H1 (cell line): ENCODE data around the gene FAM131A. TPM values are rescaled to one million over a fixed set of nuclear protein-coding genes. Genes with fewer than 3 reads are reported as not detected.

ENCODE experiments used
- CTCF ChIA-PET: fragments of 300-600 bp; sonication (Branson Sonifier 250); formaldehyde crosslinking; loops from one replicate; lab custom pipeline; 2021; ENCODE audit not compliant: partially characterized antibody; lab: Charles Lee
- POLR2A ChIA-PET: fragments of 300-600 bp; sonication (Branson Sonifier 250); formaldehyde crosslinking; loops from one replicate; lab custom pipeline; 2021; ENCODE audit warnings: inconsistent platforms; ENCODE audit not compliant: partially characterized antibody; lab: Charles Lee
- DNase-seq, 2 experiments: peaks; one replicate each; pipeline versions ENCODE4 v3.0.0 to v3.0.0-alpha.2; 2010 to 2022; ENCODE audit warnings: low spot score in 2 of 2, low read depth in 1 of 2, mixed read lengths in 1 of 2
- FAIRE-seq: peaks from 2 replicates; lab custom pipeline; 2011; peaks lifted over from hg19 to GRCh38; lab: Jason Lieb, UNC
- H2AFZ ChIP-seq: 2 replicates; pipeline ENCODE4 v1.8.1; 2012; ENCODE audit warnings: low read length, inconsistent platforms
- H2AK5ac ChIP-seq: 2 replicates; pipeline ENCODE4 v1.6.1; 2013; ENCODE audit warnings: low read depth, low read length
- H2BK120ac ChIP-seq: replicated peaks from 2 replicates; pipeline ENCODE3; 2013; ENCODE audit warnings: low read depth, low read length, inconsistent platforms
- H2BK12ac ChIP-seq: 2 replicates; pipeline ENCODE4 v1.6.1; 2013; ENCODE audit warnings: low read depth, low read length
- H2BK15ac ChIP-seq: 2 replicates; pipeline ENCODE4 v1.6.1; 2013; ENCODE audit warnings: low read length
- H2BK20ac ChIP-seq: 2 replicates; pipeline ENCODE4 v1.6.1; 2013; ENCODE audit warnings: low read length
- H2BK5ac ChIP-seq: 2 replicates; pipeline ENCODE4 v1.6.1; 2013; ENCODE audit warnings: low read depth, low read length
- H3K14ac ChIP-seq: 2 replicates; pipeline ENCODE4 v1.6.1; 2013; ENCODE audit warnings: inconsistent platforms; ENCODE audit not compliant: insufficient read length
- H3K18ac ChIP-seq: 2 replicates; pipeline ENCODE4 v1.6.1; 2013; ENCODE audit warnings: low read length; ENCODE audit errors: extremely low read depth
- H3K23ac ChIP-seq: 2 replicates; pipeline ENCODE4 v1.6.1; 2013; ENCODE audit warnings: inconsistent platforms; ENCODE audit not compliant: insufficient read length
- H3K23me2 ChIP-seq: 2 replicates; pipeline ENCODE4 v1.6.1; 2013; ENCODE audit warnings: low read depth, low read length
- H3K27ac ChIP-seq: 2 replicates; pipeline ENCODE4 v1.6.1; 2011; ENCODE audit warnings: low read depth, low read length, inconsistent platforms
- H3K27me3 ChIP-seq, 4 experiments: replicated peaks in 1 of 4; 1 replicate in 1 of 4; 2 replicates in 3 of 4; pipeline versions ENCODE4 v1.6.1 to v1.8.1; 2011 to 2013; ENCODE audit warnings: low read length in 3 of 4, mild to moderate bottlenecking in 3 of 4, inconsistent platforms in 2 of 4, mixed read lengths in 2 of 4, moderate library complexity in 1 of 4; ENCODE audit not compliant: control insufficient read depth in 3 of 4, insufficient read depth in 3 of 4; ENCODE audit errors: extremely low read depth in 1 of 4
- H3K36me3 ChIP-seq, 4 experiments: 2 replicates each; pipeline versions ENCODE4 v1.6.1 to v1.8.1; 2011 to 2013; ENCODE audit warnings: mild to moderate bottlenecking in 4 of 4, low read length in 3 of 4, moderate library complexity in 2 of 4, control low read depth in 1 of 4, inconsistent platforms in 1 of 4; ENCODE audit not compliant: insufficient read depth in 4 of 4, control insufficient read depth in 2 of 4
- H3K4ac ChIP-seq: replicated peaks from 2 replicates; pipeline ENCODE3; 2013; ENCODE audit warnings: low read length, low read depth, mixed read lengths, inconsistent platforms; ENCODE audit not compliant: insufficient read length
- H3K4me1 ChIP-seq, 4 experiments: replicated peaks in 1 of 4; 1 replicate in 1 of 4; 2 replicates in 3 of 4; pipeline versions ENCODE4 v1.6.1 to v1.8.1; 2011 to 2013; ENCODE audit warnings: low read length in 3 of 4, inconsistent platforms in 2 of 4, mixed read lengths in 1 of 4; ENCODE audit not compliant: insufficient read depth in 4 of 4, control insufficient read depth in 3 of 4
- H3K4me2 ChIP-seq, 2 experiments: 2 replicates each; pipeline versions ENCODE4 v1.6.1 to v1.8.1; 2011 to 2013; ENCODE audit warnings: low read depth in 2 of 2, low read length in 2 of 2, control low read depth in 1 of 2, inconsistent platforms in 1 of 2, mild to moderate bottlenecking in 1 of 2; ENCODE audit not compliant: insufficient read depth in 1 of 2
- H3K4me3 ChIP-seq, 4 experiments: fragments of 200-600, 300-600 bp in 1 of 4; sonication (generic), shearing (Covaris generic), sonication (Bioruptor Twin) in 1 of 4; 2 replicates each; pipeline versions ENCODE4 v1.5.1 to v1.8.1; 2011 to 2016; ENCODE audit warnings: low read length in 4 of 4, low read depth in 3 of 4, control low read depth in 2 of 4, inconsistent platforms in 2 of 4, mild to moderate bottlenecking in 2 of 4, mixed read lengths in 1 of 4, moderate library complexity in 1 of 4; ENCODE audit not compliant: insufficient read depth in 2 of 4; ENCODE audit errors: extremely low read depth in 1 of 4
- H3K56ac ChIP-seq: replicated peaks from 2 replicates; pipeline ENCODE3; 2013; ENCODE audit warnings: low read depth, mild to moderate bottlenecking, mixed read lengths, low read length, inconsistent platforms; ENCODE audit not compliant: insufficient read length
- H3K79me1 ChIP-seq: 2 replicates; pipeline ENCODE4 v1.6.1; 2013; ENCODE audit warnings: low read depth, low read length, control low read depth
- H3K79me2 ChIP-seq, 2 experiments: 2 replicates each; pipeline versions ENCODE4 v1.6.1 to v1.8.1; 2012 to 2013; ENCODE audit warnings: low read length in 2 of 2, mild to moderate bottlenecking in 2 of 2, inconsistent platforms in 1 of 2; ENCODE audit not compliant: insufficient read depth in 2 of 2, control insufficient read depth in 1 of 2
- H3K9ac ChIP-seq, 4 experiments: replicated peaks in 1 of 4; 1 replicate in 1 of 4; 2 replicates in 3 of 4; pipeline versions ENCODE4 v1.6.1 to v1.8.1; 2011 to 2013; ENCODE audit warnings: low read depth in 3 of 4, low read length in 3 of 4, control low read depth in 2 of 4, mild to moderate bottlenecking in 2 of 4, moderate library complexity in 2 of 4, inconsistent platforms in 1 of 4; ENCODE audit errors: extremely low read depth in 1 of 4
- H3K9me3 ChIP-seq, 2 experiments: 2 replicates each; pipeline versions ENCODE4 v1.6.1 to v1.8.1; 2012 to 2013; ENCODE audit warnings: mild to moderate bottlenecking in 2 of 2, moderate library complexity in 2 of 2, control low read depth in 1 of 2, inconsistent platforms in 1 of 2, low read depth in 1 of 2, low read length in 1 of 2, mixed read lengths in 1 of 2; ENCODE audit not compliant: insufficient read depth in 2 of 2
- H4K20me1 ChIP-seq, 2 experiments: replicated peaks in 1 of 2; 2 replicates each; pipeline versions ENCODE3 to v1.8.1; 2011 to 2013; ENCODE audit warnings: inconsistent platforms in 2 of 2, low read length in 2 of 2, mild to moderate bottlenecking in 1 of 2; ENCODE audit not compliant: insufficient read depth in 2 of 2, control insufficient read depth in 1 of 2
- H4K5ac ChIP-seq: 2 replicates; pipeline ENCODE4 v1.6.1; 2013; ENCODE audit warnings: low read length, low read depth, mixed read lengths, inconsistent platforms; ENCODE audit not compliant: insufficient read length
- H4K8ac ChIP-seq: 2 replicates; pipeline ENCODE4 v1.8.0; 2013; ENCODE audit warnings: mild to moderate bottlenecking, moderate library complexity, low read length, inconsistent platforms; ENCODE audit not compliant: insufficient read depth; ENCODE audit errors: extremely low read depth
- H4K91ac ChIP-seq: replicated peaks from 2 replicates; pipeline ENCODE3; 2013; ENCODE audit warnings: low read length, mixed read lengths, inconsistent platforms; ENCODE audit not compliant: insufficient read length
- BACH1 ChIP-seq: IDR thresholded peaks from 2 replicates; pipeline ENCODE4 v1.6.1; 2012; ENCODE audit warnings: low read length, improper control_type of control experiment
- FOSL1 ChIP-seq: IDR thresholded peaks from 2 replicates; pipeline ENCODE4 v1.6.1; 2011; ENCODE audit warnings: mild to moderate bottlenecking, low read depth, low read length, moderate library complexity; ENCODE audit not compliant: insufficient read depth
- KDM5A ChIP-seq: fragments of 200-600 bp; IDR thresholded peaks from 2 replicates; pipeline ENCODE4 v1.7.1; 2012; ENCODE audit warnings: mild to moderate bottlenecking, low read length, inconsistent platforms, mixed read lengths
- MAFK ChIP-seq: IDR thresholded peaks from 2 replicates; pipeline ENCODE4 v1.6.1; 2012; ENCODE audit warnings: low read depth, mild to moderate bottlenecking, improper control_type of control experiment, low read length
- POU5F1 ChIP-seq: IDR thresholded peaks from 2 replicates; pipeline ENCODE4 v1.6.1; 2011; ENCODE audit warnings: low read depth, mild to moderate bottlenecking, low read length, moderate library complexity
- RFX5 ChIP-seq: IDR thresholded peaks from 2 replicates; pipeline ENCODE4 v1.6.1; 2011; ENCODE audit warnings: low read depth, low read length, improper control_type of control experiment, borderline replicate concordance
- SAP30 ChIP-seq: fragments of 300-600 bp; sonication (generic); IDR thresholded peaks from 2 replicates; pipeline ENCODE4 v1.7.1; 2012; ENCODE audit warnings: low read length, moderate library complexity, mild to moderate bottlenecking, inconsistent platforms; ENCODE audit not compliant: insufficient read depth, insufficient replicate concordance
- SIX5 ChIP-seq: IDR thresholded peaks from 2 replicates; pipeline ENCODE4 v1.6.1; 2011; ENCODE audit warnings: mild to moderate bottlenecking, low read depth, low read length
- SP2 ChIP-seq: IDR thresholded peaks from 2 replicates; pipeline ENCODE4 v1.6.1; 2012; ENCODE audit warnings: mild to moderate bottlenecking, low read length, inconsistent platforms
- TAF1 ChIP-seq: IDR thresholded peaks from 2 replicates; pipeline ENCODE4 v1.6.1; 2011; ENCODE audit warnings: mild to moderate bottlenecking, low read depth, low read length
- TCF12 ChIP-seq: IDR thresholded peaks from 2 replicates; pipeline ENCODE4 v1.6.1; 2011; ENCODE audit warnings: low read depth, mild to moderate bottlenecking, low read length
- WGBS, 2 experiments: shearing (Covaris generic) in 1 of 2; methylation state at CpG; one replicate each; pipeline versions ENCODE4 v1.1.6 to v1.1.7; 2013 to 2015; ENCODE audit warnings: low lambda C conversion rate in 2 of 2, mixed read lengths in 2 of 2, inconsistent platforms in 1 of 2, low coverage in 1 of 2, missing lambda C conversion rate in 1 of 2; ENCODE audit not compliant: insufficient replicate concordance in 2 of 2, insufficient coverage in 1 of 2, insufficient read length in 1 of 2; ENCODE audit errors: extremely low coverage in 1 of 2, missing lambda C conversion rate in 1 of 2; 5-methylcytosine and 5-hydroxymethylcytosine counted together
- polyA plus RNA-seq, 7 experiments: library from polyadenylated mRNA; depleted of rRNA in 3 of 7; stranded (reverse) in 5 of 7; unstranded in 2 of 7; fragments of >200 nt in 5 of 7; fragments of 200-250 nt in 2 of 7; gene quantifications; 1 replicate in 5 of 7; 2 replicates in 1 of 7; 4 replicates in 1 of 7; pipeline versions ENCODE4 v1.2.1 to v1.2.3, GENCODE V29; 2011 to 2013; ENCODE audit warnings: missing spikeins in 2 of 7, mixed read lengths in 2 of 7
- total RNA-seq: library from RNA; stranded (reverse); fragmentation: NEBNext Ultra II Directional; extraction: Animal tissue kit (Norgen Biotek cat#: 25700); gene quantifications from 2 replicates; pipeline ENCODE4 v1.2.1, GENCODE V29; 2021
- TF ChIP-seq, protein P1 (sequence below): IDR thresholded peaks from 2 replicates; pipeline ENCODE4 v1.6.1; 2011; ENCODE audit warnings: low read depth, mild to moderate bottlenecking, low read length; ENCODE audit not compliant: insufficient read depth

The FAM131A gene
- total and polyA plus RNA-seq, 2 of the 8 experiments (the other 6 are each of a cell fraction or from before 2014, with no cell fraction given): 16.0 to 21.9 TPM

DNA sequence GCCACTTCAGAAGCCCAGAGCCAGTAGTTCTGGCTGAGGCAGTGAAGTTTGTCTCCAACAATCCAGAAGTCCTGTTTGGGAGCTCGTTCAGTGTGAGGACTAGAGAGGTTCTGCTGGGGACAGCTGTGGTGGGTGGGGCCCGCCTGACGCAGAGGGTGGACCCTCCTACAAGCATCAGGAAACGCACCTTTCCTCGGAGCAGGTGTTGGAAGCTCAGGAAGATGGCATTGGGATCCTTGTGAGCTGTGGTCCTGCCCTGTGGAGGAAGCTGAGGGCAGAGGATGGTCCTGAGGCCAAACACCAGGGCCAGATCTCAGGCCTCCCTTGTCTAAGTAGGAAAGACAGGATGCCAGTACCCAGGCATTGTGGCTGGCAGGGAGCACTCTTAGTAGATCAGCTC is 35.5 kb downstream of the FAM131A start:
- Histone ChIP-seq H3K4ac (no peak overlapping the region), H2BK15ac (no peak overlapping the region; the same call in 1 of the 2 replicates), H3K56ac (no peak overlapping the region), H4K91ac (no peak overlapping the region), H3K27me3 (peaks cover 0 to 3% (median 2%) of the 10 kb centered on the region in 4 experiments; a peak in 4 of 7 replicates), H3K9me3 (no peaks in the 10 kb centered on the region), H3K27ac (no peak overlapping the region), H3K23me2 (no peaks in the 10 kb centered on the region; the same call in 1 of the 2 replicates), H3K4me3 (no peak overlapping the region), H3K4me1 (peaks cover 4 to 14% (median 12%) of the 10 kb centered on the region in 4 experiments), H2BK20ac (no peak overlapping the region), H4K8ac (no peak overlapping the region), H3K79me2 (no peaks in the 10 kb centered on the region), H4K20me1 (peaks cover 0 to 9% of the 10 kb centered on the region in 2 experiments), H3K23ac (no peak overlapping the region), H3K14ac (no peak overlapping the region), H2BK12ac (no peak overlapping the region), H3K79me1 (no peaks in the 10 kb centered on the region), H2BK120ac (no peak overlapping the region), H3K18ac (no peak overlapping the region), H2BK5ac (no peak overlapping the region), H2AFZ (no peak overlapping the region)
- FAIRE-seq (no peak), DNase-seq (no peak)
- POLR2A ChIA-PET: interaction anchor here (0.6 to 4.2 kb wide), 4 partner anchors 11 to 293 kb away, joined by 3 to 32 read pairs (median 3); partner anchors contain the start of genes CLCN2 and POLR2H
- CTCF ChIA-PET: interaction anchor here (0.9 to 11.5 kb wide), 28 partner anchors 9 to 184 kb away, joined by 3 to 223 read pairs (median 14); partner anchors contain the start of genes CHRD, CLCN2 and FAM131A
- TF ChIP-seq TCF12 (no peak), MAFK (no peak), KDM5A (no peak), TAF1 (no peak), POU5F1 (no peak), RFX5 (no peak), SIX5 (no peak), SP2 (no peak), FOSL1 (no peak), BACH1 (no peak), SAP30 (no peak)
- TF ChIP-seq, protein P1, sequence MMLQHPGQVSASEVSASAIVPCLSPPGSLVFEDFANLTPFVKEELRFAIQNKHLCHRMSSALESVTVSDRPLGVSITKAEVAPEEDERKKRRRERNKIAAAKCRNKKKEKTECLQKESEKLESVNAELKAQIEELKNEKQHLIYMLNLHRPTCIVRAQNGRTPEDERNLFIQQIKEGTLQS: no peak
- TF ChIP-seq, all 59 proteins: peak for 0
- H2AK5ac ChIP-seq: no peak overlapping the region
- no peak overlapping the region for H3K9ac ChIP-seq
- H3K4me2 ChIP-seq: no peak overlapping the region
- peaks cover 2 to 10% (median 8%) of the 10 kb centered on the region in 4 experiments; a peak in 7 of 8 replicates for H3K36me3 ChIP-seq
- WGBS, 2 experiments: 96% methylated on average over 4 of the region's 5 CpGs; no CpG with 5 or more reads in 1 of the 2 experiments
- no peak overlapping the region for H4K5ac ChIP-seq
